KG1 (cell line): Measurements from ENCODE around the gene WNK2.
"Not testable (repeated sequence)": the region's sequence is repeated elsewhere in the genome, so short reads cannot be mapped to it uniquely, and the experiment has no call there.

Experiments
- DNase-seq: peaks from one replicate; lab custom pipeline; 2025; lab: John Stamatoyannopoulos, UW

The WNK2 gene

DNA sequence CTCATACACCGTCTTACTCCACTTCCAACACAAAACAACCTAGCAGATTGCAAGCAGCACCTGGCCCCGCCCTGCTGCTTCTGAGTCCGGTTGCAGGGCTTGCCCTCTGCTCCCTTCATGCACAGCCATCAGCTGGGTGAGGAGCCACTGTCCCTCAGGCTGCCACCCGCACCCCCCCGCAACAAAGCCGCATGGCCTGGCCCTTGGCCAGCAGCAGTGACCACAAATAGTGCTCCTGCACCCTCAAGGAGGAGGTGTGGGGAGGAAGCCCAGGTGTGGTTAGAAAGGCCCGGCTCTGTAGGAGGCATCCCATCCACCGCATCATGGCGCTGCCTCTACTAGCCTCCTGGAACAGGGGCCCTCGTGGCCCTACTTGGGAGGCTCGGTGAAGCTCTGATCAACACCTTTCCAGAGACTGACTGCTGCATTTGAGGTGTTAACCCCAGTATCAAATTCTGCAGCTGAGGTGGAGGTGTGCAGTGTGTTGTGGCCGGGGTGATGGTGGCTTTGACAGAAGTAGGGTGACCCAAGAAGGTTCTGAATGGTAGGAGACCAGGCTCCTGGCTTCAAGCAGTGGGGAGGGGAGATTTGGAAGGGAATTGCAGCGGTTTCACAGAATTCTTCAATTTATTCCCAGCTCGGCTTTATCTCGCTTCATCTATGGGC, 52.7 kb downstream of the WNK2 start:
- DNase-seq: no peak

DNA sequence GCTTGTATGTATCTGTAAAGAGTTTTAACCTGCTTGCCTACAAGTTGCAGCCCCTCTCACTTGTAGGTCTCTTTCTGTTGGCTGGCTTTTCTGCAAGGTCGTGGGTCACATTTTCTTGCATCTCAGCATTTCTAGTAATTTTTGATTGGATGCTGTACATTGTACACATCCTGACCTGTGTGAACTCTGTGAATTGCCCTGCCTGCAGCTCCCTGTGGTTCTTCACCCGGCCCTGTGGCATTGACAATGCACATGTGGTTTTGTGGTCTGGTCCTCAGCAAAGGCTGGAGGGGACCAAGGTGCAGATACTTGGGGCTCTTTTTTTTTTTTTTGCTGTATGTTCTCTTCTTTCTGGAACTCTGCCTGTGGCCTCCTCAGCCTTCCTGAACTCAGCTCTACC, 53.6 kb downstream of the WNK2 start:
- DNase-seq: peak; percentile 30

DNA sequence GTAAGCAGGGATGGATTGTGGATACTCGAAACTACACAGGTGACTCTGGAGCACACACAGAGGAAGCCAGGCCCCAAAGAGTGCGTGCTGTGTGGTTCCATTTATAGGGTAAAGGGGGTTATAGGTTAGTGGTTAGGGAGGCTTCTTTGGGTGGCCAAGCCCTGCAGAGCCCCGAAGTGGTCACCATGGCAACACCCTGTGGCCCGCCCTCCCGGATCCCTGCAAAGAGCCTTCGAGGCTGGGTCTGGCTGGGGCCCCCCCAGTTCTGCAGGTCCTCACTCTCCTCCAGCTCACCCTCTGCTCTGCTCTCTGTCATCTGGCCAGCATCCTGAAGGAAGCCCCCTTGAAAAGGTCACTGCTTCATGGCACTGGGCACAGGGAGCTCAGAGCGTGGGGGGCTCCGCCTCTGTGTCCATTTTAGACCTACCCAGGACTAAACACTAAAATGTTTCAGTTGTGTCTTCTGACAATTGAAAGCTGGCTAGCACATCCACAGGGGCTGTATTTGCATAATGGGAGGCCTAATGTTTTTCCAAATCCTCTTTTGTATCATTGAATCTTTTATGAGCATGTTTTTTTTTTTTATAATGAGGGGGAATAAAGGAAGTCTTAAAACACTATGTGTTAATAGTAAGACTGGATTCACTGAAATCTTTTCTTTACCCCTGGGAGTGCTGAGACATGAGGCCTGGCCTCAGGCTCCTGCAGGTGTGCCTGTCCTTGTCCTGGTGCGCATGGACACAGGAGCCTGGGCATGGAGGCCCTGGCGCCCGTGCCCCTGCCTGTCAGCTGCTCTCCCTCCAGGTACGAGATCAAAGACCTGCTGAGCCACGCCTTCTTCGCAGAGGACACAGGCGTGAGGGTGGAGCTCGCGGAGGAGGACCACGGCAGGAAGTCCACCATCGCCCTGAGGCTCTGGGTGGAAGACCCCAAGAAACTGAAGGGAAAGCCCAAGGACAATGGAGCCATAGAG, 55.3 kb downstream of the WNK2 start:
- DNase-seq: no peak

DNA sequence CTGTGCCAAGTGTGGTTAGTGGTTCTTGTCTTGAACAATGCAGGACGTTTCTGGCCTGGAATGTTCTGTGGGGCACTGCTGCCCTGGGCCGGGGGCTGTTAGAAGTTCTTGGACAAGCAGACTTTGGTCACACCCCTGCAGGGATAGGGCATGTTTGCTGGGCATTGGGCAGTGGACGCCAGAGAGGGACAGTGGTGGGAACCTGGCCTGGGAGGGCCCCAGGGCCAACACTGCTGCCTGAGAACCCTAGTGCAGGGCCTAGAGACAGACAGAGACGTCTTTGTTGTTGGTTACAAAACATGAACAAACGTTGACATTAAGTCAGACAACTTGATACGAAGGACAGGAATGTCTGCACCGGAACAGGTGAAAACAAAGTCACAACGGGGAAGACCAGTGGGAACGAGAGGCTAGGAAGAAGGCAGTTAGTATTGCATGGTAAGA, 57.0 kb downstream of the WNK2 start:
- DNase-seq: no peak

DNA sequence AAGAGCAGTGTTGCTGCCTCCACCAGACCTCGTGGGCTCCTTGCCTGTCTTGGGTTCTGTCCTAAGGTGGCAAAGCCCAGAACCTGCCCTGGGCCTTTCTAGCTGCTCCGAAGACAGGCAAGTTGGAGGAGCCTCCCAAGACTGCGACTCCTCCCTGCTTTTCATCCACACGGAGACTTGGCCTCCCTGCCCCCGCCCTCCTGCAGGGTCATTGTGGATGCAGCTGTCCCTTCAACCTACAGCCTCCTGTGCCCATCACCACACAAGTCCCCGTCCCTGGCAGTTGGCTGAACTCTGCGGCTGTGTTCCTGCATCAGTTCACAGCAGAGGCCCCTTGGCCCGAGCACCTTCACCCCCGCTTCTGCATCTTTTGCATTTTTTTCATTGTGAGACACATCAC, 59.2 kb downstream of the WNK2 start:
- DNase-seq: no peak

DNA sequence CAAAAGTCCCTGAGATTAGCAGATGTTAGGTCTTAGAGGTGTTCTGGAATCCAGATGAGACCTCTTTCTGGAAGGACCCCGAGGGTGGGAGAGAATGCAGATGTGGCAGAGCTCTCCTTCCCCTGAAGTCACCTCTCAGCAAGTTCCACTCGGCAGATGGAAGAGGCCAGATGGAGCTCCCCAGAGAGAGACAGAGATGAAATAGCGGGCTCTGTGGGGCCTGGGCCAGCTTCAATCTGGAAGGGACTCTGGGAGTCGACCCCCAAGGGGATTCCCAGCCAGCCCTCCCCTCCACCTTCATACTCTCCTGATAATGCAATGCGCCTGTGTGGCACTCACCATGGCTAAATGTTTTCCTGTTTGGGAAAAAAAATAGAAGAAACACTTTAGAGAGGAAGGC, 60.2 kb downstream of the WNK2 start:
- no peak for DNase-seq

DNA sequence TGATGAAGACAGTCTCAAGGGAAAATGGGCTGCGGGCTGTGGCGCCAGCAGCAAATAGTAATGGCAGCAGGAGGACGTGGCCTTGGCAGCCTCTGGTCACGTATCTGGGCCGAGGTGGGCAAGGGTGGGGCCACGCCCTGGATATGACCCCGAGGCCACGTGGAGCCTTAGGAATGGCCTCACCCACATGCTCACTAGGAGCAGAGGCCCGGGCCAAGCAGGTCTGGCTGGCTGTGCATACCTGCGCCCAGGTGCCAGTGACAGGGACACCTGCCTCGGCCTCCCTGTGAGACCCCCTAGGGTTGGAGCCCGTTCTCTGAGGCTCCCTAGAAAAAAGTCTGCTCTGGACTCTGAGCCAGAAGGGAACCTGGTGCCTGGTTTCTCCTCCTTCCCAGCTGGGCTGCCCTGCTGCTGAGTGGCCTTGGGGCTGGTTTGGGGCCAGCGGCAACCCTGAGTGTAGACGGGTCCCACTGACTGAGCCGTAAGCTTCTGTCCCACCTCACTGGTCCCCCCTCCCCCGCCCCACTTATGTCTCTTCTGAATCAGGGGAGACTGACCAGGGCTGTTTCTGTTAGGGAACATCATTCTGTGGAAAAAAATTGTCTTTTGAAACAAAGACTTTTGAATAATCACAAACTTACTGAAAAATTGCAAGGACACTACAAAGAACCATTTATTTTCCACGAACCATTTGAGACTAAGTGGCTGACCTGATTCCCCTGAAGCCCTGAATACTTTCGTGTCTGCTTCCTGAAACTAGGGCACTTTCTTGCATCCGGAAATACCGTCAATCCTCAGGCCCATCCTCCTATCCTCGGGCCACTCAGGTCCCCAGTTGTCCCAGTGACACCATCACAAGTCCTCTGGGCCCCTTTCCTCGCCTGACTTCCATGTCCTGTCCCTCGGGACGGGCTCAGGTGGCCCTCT, 60.8 kb downstream of the WNK2 start:
- DNase-seq: no peak

DNA sequence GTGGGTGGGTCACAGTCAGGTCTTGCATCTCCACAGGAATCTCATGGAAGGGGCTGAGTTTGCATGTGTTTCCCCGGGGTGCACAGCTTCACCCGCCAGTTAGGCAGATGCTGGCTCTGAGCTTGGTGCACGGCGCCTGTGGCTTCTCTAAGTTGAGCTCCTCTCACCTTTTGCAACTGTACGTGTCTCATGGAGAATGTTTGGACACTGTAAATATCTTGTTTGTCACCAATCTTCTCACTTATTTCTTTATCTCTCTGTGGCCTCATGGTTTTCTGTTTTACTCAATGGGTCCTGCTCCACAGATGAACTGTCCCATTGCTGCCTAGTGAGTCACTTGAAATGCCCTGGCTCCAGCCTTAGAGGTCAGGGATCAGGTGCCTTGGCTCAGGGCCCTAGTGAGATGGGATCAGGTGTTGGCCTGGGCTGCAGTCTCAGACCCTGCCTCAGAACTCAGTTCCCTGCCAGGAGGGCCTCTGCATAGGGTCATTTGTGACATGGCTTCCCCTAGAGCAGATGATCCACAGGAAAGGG, 61.6 kb downstream of the WNK2 start:
- DNase-seq: no peak

DNA sequence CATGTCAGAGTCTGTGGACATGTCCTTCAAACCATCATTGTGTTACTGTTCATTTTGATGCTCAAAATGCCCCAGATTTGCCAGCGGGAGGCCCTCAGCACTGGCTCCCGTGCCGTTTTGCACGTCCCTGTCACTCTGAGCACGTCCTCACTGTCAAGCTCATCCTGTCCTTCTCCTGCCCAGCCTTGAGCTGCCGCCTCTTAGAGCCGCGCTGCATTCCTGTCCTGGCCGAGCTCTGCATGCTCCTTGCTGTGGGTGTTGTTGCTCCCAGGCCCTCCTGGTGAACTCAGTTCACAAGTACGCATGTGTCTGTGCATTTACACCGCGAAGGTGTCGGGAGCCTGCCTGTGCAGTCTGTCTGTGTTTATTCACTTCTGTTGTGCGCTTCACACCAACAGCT, 62.2 kb downstream of the WNK2 start:
- no peak for DNase-seq

DNA sequence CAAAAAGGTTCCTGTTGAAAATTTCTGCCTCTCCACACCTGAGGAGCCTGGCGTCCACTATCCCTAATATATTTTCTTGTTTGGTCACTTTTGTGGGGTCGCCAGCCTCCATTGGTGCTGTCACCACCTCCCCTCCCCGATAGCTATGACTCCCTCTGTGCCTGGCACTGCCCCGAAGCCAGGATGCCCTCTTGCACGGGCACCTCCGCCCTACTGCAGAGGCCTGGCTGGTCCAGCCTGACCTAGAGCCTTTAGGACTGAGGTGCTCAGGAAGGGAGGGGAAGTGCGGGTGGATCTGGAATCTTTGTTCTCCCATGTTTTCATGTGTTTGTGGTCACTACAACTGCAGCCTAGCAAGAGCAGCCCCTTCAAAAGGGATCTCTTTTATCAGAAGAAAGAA, 62.6 kb downstream of the WNK2 start:
- DNase-seq: no peak

DNA sequence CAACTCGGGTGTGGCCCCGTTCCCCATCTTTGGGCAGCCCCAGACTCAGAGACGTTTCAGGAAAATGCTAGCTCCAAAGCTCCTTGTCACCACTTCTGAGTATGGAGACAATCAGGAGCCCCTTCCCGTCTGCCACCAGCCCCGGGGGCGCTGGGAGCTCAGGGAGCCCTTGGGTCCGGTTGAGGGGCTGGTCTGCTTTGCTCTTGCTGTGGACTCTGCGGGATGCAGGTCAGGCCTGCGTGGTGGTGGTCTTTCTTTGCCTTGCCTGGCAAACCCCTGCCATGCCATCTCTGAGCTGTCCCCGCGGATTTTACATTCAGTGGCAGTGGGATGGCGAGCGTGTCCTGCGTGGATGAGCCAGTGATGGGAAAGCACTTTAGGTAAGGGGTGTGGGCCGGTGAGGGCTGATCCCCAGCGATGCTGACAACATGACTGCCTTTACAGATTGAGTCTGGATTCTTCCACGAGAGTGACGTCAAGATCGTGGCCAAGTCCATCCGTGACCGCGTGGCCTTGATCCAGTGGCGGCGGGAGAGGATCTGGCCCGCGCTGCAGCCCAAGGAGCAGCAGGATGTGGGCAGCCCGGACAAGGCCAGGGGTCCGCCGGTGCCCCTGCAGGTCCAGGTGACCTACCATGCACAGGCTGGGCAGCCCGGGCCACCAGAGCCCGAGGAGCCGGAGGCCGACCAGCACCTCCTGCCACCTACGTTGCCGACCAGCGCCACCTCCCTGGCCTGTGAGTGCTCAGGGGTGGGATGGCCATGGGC, 63.3 kb downstream of the WNK2 start:
- no peak for DNase-seq

DNA sequence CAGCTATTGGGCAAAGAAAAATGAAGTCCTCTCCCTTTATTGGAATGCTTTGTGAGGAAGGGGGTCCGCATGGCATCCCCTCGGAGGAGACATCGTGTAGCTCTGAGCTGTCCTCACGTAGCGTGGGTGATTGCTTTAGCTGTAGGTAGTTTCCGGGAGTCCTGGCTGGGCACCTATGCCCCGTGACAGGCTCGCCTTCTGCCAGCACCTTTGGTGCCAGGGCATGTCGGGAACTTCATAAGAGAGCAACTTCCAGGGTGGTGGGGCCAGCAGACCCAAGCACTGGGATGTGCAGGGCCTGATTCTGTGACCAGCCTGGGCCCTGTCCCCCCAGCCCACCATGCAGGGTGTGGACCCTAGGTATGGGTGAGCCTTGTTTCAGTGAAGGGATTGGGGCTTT, 64.0 kb downstream of the WNK2 start:
- DNase-seq: no peak

DNA sequence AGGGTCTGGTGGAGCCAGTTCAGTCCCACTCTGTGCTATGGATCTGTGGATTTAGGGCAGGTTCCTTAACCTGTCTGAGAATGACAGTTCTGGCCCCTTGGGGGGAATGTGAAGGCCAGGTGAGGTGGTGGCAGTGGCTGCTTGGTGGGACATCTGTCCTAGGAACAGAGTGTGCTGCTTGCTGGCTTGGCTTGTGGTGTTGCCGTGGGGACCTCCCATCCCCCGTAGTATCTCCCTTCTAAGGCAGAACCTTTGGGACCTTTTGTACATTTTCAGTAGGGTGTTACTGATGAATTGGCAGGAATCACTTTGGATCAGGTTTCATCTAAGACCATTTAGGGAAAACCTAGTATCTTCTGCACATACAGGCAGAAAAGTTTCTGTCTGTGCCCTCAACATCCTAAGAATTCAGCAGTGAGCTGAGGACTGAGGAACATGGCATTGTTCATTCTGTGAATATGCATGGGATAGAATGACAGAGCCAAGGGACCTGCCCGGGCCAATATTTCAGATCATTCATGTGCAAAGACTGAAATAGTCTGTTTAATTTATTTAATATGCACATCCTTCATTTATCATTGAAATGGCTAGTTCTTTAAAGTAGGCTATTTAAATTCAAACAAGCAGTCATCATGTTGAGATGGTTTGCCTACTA, 64.6 kb downstream of the WNK2 start:
- no peak for DNase-seq

DNA sequence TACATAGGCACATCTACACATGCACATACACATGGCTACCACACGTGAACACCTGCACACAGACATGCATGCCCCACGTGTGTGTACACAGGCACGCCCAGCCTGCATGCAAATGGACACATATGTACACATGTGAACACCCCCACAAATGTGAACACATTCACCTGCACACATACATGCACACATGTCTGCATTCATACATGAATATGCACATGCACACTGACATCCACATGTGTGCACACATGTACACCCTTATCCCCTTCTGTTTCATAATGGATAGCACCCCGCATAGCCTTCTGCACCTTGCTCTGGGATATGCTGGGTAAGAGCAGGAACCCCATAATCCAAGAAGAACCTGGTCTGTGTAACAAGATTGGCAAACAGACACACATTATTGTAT, 66.2 kb downstream of the WNK2 start:
- no peak for DNase-seq

DNA sequence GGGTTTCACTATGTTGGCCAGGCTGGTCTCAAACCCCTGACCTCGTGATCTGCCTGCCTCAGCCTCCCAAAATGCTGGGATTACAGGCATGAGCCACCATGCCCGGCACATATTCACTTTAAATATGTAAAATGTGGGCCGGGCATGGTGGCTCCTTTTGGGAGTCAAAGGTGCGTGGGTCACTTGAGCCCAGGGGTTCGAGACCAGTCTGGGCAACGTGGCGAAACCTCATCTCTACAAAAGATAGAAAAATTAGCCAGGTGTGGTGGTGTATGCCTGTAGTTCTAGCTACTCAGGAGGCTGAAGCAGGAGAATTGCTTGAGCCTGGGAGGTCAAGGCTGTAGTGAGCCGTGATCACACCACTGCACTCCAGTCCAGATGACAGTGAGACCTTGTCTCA, 67.4 kb downstream of the WNK2 start:
- DNase-seq: not testable (repeated sequence)

DNA sequence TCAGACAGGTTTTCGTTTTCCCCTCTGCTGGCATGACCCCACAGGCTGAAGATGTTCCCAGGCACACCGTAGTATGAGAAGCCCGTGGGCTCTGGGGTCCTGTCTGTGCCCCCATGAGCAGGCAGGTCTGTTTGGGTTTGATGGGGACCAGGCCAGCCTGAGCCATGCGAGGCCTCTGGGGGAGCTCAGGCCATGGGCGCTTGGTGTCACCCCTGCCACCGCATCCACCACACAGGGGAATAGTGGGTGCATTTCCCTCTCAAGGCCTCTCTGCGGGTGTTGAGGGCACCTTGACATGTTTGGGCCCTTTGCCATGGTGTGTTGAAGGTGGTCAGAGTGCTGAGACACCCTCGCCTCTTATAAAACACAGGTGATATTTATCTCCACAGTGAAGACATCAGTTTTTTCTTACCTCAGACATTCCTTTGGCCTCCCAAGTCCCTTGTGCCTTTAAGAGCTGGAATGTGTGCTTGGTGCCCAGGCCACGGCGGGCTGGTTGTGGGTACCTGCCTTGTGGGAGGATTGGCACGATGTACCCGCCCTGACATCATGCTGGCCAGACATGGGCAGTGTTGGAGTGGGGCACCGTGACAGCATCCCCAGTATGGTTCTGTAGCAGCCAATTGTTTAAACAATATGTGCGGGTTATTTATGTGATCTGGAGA, 68.3 kb downstream of the WNK2 start:
- DNase-seq: no peak

DNA sequence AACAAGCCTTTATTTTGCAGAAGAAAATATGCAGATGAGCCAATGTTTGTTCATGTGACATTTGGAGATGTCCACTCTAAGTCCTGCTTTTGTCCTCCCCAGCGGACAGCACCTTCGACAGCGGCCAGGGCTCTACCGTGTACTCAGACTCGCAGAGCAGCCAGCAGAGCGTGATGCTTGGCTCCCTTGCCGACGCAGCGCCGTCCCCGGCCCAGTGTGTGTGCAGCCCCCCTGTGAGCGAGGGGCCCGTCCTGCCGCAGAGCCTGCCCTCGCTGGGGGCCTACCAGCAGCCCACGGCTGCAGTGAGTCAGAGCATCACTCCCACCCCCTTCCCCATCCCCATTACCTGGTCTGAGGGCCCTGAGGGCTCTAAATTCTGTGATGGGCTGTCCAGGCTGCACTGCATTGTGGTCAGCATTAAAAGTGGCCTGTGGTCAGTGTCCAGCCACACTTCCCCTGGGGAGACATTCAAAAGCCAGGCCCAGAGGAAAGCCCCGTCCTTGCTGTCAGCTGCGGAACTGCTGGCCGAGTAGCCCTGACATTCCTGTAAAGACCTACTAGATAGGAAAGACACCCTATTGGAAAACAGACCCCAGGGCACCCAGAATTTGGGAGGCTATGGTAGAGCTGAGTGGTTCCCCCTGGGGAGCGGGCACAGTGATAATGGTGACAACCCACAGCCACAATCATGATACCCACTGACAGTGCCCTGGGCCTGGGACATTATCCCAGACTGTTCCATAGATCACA, 69.0 kb downstream of the WNK2 start:
- DNase-seq: no peak

DNA sequence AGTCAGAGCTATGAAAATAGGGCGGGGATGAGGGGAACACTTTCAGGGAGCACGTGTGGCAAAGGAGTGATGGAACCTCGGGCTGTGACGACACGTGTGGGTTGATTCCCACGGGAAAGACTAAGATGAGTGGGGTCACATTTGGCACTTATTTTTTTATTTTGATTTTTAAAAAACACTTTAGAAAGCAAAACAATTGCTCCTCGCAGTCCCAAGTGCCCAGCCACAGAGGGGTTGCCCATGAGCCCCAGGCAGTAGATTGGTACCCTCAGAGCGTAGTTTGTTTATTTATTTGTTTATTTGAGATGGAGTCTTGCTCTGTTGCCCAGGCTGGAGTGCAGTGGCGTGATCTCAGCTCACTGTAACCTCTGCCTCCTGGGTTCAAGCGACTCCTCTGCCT, 69.7 kb downstream of the WNK2 start:
- no peak for DNase-seq

DNA sequence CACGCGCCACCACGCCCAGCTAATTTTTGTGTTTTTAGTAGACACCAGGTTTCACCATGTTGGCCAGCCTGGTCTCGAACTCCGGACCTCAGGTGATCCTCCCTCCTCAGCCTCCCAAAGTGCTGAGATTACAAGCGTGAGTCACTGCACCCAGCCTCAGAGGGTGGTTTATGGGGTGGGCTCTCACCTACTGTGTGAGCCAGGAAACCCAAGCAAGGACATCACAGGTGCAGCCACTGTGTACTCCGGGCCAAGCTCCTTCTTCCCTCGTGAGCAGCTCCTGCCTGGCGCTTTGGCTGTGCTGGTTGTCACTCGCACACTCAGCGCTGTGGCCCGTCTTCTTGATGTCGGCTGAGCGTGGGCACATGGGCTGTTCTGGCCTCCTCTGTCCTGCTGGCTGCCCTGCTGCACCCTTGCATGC, 70.1 kb downstream of the WNK2 start:
- no peak for DNase-seq
